HS-27A (cell line): ENCODE results near the gene CHRNB4.
"Not testable (repeated sequence)": the region's sequence is repeated elsewhere in the genome, so short reads cannot be mapped to it uniquely, and the experiment has no call there.

Experiments used
- DNase-seq: peaks from one replicate; pipeline ENCODE4 v3.0.0-alpha.2; 2012; ENCODE audit warnings: low read depth, missing footprints

CHRNB4 gene, protein sequence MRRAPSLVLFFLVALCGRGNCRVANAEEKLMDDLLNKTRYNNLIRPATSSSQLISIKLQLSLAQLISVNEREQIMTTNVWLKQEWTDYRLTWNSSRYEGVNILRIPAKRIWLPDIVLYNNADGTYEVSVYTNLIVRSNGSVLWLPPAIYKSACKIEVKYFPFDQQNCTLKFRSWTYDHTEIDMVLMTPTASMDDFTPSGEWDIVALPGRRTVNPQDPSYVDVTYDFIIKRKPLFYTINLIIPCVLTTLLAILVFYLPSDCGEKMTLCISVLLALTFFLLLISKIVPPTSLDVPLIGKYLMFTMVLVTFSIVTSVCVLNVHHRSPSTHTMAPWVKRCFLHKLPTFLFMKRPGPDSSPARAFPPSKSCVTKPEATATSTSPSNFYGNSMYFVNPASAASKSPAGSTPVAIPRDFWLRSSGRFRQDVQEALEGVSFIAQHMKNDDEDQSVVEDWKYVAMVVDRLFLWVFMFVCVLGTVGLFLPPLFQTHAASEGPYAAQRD

DNA sequence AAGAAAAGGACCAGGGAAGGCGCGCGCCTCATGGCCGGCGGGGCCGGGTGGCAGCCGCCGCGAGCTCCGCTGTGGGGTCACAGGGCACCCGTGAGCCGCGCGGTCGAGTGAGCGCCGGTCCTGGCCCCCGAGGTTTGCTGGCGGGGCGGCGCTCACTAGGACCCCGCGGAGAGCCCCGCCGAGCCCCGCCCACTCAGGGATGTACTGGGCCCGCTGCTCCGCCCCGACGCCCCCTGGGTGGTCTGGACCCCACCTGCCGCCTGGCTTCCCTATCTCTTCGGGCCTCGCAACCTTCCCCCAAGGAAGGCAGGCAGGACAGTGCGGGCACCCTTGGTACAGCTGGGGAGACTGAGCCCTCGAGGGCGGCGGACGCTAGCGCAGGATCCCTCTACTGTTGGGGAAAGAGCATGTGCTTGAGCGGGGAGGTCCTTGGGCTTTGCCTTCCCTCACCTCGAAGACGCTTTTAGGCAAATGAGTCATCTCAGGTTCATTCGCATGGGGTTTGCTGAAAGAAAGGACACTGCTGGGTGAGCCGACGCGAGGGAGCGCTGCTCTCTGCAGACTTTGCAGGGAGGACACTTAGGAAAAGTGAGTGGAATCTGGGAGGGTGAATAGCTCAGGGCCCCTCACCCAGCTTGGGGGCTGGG, at the start of gene CHRNB4:
TSS of gene CHRNB4 (minus strand) at position 109 of the 647 bp plus-strand sequence. CDS start at position 32, 77 bp downstream.
- no peak for DNase-seq

DNA sequence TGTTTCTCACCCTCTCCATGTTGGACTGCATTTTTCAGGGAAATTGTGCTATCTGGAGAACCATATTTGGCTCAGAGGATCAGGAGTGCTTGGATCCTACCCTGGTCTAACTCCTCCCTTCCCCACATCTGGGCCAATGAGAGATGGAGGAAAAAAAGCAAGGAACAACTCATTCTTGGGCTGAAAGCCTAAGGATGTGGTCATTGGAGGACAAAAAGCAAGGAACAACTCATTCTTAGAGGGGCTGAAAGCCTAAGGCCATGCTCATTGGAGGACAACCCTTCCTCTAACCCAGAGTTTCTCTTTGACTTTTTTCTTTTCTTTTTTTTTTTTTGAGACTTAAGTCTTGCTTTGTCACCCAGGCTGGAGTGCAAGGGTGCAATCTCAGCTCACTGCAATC, 48.6 kb upstream of the CHRNB4 start:
- no peak for DNase-seq

DNA sequence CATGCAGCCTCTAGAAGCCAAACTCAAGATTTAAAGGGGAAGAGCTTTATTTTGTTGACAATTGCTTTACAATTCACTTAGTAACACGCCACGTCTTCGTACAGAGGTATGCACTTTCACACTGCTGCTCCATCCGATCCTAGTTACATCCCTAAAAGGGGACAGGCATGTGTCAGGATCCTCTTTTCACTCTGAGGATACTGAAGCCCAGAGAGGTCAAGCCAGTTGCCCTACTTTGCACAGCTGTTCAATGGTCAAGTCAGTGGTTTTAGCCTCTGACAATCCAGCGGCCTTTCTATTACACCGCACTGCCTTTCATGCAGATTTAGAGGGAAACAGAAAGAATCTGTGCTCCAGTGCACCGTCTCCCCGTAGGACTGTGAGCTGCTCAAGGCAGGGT, 44.9 kb upstream of the CHRNB4 start:
- no peak for DNase-seq

DNA sequence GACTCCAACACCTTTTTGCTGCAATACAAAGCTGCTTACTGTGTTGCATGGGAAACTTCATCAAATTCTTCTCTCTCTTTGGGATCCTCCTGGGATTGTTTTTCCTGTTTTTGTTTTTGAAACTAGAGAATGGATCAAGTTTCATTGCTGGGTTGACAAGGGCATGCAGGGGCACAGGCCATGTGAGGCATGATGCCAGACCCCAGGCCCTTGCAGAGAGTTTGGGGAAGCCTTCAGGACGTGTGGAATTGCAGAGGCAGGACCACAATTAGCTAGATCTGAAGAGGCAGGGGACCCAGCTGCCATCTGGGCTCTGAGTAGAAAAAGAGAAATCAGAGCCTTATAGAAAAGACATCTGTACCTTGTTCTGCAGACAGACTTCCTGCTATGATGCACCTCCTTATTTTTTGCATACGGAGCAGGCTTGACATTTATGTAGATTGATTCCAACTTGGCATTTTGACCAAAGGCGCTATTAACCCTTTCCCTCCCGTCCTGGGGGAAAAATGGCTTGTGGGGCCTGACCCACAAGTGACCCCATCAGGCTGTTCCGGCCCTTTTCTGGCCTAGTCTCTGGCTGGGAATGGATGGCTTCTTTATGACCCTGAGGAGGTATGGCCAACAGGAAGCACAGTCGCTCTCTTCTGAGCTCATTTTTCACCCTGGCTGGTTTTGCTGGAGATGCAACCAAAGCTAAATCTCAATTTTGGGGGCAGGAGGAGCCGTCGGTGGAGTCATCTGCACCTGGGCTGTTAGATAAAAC, 44.3 kb upstream of the CHRNB4 start:
- DNase-seq = no peak

DNA sequence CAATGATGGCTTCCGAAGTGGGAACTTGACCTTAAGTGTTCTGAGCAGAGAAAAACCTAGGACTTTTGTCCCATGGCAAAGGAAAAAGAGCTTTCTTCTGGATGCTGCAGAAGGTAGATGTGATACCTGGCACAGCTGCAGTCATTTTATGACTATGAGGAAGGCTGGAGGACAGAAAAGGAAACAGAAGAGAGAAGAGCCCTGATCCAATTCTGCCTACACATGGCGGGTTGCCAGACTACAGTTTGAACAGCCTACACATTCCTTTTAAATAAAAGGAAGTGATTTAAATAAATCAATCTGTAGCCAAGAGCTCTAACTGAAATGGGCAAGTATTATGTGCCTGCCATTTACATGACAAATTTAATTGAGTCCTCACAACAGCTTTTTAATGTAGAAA, 43.6 kb upstream of the CHRNB4 start:
- no peak for DNase-seq

DNA sequence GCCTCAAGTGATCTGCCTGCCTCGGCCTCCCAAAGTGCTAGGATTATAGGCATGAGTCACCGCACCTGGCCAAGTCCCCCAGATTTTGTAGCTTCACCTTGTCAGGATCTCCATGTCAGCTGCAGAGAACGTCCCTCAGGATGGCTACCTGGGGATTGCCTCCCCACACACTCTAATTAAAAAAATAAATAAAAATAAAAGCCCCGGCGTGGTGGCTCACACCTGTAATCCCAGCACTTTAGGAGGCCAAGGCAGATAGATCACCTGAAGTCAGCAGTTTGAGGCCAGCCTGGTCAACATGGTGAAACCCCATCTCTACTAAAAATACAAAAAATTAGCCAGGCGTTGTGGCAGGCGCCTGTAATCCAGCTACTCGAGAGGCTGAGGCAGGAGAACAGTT, 42.6 kb upstream of the CHRNB4 start:
- not testable (repeated sequence) for DNase-seq

DNA sequence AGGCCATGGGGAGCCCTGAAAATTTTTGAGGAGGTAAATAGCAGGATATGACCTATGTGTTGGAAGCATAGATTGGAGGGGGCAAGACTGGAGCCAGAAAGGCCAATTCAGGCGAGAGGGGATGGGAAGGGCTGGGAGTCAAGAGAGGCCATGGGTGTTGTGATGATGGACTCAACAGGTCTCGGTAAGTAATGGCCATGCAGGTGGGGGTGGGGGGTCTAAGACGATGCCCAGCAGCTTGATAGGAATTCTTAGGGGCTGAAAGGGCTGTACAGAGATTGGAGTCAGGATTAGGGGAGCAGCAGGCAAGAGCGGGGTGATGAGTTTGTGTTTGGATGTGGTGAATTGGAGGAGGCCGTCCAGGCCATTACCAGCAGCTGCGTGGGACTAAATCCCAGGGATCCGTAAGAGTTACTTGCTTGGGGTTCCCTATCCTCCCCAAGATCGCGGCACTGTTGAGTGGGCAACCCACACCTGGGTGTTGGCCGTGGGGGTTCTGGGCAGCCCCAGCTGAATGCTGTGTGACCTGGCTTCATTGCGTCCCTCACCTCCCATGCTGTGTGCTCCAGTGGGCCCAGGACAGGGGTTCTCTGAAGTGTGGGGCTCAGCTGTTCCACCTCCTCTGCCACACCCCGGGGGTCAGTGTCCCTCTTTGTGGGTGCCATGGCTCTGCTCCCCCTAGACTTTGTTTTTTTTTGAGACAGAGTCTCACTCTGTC, 41.8 kb upstream of the CHRNB4 start:
- DNase-seq = no peak

DNA sequence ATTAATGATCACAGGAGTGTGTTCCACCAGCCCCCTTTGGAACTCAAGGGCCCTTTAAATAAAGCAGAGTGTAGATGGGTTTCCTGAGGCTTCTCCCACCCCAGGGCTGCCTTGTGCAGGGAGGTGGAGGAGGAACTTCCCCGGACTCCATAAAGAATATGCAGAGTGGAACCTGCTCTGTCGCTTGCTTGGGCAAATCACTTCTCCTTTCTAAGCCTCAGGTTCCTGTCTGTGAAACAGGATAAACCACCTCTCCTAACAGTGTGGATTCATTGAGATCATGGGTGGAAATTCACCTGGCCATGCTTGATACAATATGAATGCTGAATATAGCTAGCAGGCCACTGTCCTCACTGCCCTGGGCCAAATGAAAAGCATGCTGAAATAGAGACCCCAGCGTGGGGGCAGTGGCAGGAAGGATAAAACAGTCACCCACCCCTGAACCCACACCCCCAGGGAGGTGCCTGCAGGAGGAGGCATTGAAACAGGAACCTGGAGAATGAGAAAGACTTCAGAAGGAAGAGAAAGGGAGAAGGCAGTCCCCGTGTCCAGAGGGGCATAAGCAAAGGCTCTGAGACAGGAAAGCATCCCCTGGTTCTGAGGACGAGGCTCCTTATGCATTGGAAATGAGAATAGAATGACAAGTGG, 41.1 kb upstream of the CHRNB4 start:
- DNase-seq = no peak

DNA sequence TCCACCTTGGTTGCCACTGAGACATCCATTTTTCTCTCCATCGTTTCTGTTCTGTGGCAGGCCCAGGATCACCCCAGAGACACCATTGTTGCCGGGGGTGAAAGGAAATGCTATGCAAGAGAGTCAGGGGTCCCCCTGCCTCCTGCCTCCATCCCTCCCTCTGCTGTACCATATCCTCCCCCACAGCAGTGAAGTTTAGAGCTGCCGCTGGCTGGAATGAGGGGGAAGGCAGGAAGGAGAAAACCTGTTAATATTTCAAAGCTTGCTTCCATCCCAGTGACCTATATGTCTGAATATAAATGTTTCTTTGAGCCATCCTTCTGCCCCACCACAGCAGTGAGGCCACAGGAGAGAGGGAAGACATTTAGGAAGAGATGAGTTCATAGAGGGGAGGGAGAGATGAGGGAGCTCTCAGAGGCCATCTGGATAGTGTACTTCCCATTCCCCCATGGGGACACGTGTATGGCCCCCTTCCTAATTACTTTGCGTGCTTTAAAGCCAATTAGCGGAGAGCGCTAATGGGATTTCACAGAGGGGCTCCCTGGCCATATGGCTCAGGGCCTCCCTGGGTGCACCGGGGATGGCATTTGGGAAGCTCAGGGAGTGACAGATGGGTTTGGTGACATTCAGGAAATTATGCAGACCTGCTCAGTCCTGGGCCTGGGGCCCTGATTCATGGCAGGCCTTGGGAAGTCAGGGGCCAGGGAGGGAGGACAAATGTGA, 40.4 kb upstream of the CHRNB4 start:
- DNase-seq = no peak

DNA sequence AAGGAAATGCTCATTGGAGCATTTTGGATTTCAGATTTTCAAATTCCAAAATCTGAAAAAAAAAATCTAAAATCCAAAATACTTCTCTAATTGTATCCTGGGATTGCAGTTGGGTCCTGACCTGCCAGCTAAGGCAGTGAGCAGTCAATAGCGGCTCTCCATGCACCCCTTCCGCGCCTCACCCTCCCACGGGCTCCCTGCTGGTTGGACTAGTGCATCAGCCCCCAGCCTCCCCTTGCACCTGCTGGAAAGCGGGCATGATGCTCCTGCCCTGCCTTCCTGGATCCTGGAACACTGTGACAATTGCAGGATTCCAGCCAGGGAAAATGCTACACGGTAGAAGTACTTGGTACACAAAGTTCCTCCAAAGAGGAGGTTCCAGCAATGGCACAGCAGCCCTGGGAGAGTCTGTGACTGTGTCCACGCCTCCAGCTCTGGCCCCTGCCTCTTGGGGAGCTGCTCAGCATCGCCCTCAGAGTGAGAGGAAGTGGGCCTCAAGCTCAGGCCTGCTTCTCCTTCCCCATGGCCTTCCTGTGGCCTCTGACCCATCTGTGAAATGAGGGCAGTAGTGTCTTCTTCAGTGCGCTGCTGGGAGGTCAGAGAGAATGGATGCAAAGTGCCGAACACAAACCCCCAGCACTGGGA, 39.5 kb upstream of the CHRNB4 start:
- no peak for DNase-seq

DNA sequence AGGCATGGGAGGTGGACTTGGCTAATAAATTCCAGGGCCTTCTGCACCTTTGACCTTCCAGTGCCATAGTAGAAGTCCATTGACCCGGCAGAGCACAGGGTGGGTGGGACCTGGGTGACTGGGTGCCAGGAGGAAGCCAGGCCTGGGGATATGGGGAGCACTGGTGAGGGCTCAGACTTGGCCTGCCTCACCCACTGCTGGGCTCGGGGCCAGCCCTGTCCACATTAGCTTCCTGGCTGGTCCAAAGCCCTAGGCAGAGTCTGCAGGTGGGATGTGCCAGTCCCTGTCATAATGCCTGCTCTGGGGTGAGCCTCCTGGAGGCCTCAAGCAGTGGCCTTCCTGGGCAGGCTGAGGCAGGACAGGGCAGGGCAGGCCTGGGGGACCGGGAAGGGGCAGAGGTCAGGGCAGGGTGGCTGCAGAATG, 38.1 kb upstream of the CHRNB4 start:
- DNase-seq = no peak

DNA sequence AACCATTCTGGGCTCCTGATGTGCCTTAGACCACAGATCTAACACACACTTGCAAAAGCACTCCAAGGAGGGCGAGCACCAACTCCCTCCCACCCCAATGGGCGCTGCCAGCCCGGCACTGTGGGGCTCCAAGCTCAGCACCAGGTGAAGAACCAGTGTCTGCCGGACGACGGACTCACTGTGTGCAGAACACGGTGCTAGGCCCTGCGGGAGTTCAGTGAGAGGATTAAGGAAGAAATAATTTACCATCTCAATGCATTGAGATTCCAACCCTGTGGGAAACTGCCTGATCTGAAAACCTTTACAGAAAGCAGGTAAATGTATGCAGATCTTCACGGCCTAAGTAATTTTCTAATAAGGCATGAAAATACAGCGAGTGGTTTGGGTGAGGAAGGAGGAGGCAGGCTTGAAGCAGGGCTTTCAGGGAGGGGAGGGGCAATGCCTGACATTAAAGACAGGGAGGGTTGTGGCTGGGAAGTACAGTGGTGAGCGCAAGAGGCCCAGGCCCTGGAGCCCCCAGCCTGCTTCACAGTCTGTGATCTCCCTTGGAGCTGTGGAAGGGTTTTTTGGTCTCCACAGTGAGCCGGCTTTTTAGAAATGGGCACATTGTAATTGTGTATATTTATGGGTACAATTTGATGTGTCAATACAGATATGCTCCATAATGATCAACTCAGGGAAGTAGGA, 35.6 kb upstream of the CHRNB4 start:
- DNase-seq = no peak

DNA sequence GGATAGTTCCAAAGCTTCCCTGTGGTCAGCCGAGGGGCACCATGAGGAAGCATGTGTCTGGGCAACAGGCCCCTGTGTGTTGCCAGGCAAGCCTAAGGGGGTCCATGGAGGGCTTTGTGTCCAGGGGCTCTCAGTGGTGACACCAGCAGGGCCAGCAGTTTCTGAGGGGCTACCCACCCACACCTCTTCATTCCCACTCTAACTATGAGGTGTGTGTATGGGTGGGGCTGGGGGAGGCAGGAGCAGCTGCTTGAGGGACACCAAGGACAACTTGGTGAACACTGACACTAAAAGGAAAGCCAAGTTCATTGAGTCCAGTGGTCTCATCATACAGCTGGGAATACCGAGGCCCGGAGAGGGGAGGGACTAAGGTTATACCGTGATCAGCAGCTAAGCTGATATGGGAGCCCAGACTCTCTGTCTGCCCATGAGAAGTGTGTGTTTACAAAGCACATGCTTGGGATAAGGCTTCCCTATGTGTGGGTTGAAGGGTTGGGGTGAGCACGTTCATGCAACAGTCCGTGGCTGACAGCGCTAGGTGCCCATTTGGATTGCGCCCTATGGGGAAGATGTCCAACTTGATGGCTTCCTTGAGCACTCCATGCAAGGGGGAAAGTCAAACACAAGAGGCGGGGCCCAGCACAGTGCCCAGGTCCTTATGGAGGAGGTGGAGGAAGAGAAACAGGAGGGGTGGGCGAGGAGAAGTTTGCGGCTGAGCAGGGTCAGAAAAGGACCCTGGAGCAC, 34.8 kb upstream of the CHRNB4 start:
- DNase-seq = no peak

DNA sequence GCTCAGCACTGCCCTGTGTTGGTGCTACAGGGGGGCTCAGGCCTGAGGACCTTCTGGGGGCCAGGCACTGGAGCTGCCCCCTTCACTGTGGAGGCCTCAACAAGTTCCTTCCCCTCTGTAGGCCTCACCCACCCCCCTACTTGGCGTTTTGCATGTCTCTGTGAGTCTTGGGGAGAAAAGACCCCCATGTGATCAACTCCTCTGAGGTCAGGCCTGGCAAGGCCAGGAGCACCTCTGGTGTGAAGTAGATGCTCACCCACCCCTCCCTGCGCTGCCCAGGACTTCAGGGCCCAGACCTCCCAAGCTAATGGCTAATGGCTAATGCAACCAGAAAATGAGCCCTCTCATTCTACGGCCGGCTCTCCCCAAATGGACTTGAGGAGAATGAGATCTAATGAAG, 34.2 kb upstream of the CHRNB4 start:
- no peak for DNase-seq

DNA sequence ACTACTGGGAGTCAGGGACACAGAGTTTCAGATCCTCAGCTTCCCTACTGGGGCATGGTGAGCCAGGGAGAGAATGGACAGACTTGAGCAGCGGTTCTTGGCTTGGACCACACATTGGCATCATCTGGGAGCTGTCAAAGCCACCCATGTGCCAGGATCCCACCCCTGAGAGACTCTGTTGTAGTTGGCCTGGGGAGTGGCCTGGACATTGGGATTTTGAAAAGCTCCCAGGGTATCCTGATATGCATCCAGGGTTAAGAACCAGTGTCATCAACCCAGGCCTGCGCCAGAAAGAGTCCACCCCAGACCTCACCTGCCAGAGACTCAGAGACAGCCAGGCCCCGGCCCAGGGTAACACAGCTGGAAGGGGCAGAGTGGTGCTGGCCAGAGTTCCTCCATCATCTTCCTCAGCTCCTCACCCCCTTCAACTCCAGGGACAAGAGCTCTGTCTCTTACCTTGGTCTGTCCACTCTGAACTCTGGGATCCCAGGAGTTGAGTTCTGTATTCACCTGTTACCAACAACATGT, 33.0 kb upstream of the CHRNB4 start:
- no peak for DNase-seq

DNA sequence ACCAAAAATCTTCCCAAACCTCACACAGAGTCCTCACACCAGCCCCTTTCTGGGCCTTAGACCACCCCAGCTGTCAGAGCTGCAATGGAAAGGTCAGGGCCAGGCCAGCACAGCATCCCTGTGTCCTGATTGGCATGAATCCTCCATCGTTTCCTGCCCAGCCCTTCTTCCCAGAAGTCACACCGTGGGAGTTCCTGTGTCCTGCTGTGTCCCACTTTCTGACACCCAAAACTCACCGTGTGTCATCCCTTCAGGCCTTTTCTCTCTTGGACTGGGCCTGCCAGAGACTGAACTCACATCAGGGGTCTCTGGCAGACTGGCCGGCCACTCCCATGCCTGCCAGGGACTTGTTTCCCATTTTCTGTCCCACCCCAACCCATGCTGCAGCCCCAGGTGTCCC, 32.5 kb upstream of the CHRNB4 start:
- no peak for DNase-seq

DNA sequence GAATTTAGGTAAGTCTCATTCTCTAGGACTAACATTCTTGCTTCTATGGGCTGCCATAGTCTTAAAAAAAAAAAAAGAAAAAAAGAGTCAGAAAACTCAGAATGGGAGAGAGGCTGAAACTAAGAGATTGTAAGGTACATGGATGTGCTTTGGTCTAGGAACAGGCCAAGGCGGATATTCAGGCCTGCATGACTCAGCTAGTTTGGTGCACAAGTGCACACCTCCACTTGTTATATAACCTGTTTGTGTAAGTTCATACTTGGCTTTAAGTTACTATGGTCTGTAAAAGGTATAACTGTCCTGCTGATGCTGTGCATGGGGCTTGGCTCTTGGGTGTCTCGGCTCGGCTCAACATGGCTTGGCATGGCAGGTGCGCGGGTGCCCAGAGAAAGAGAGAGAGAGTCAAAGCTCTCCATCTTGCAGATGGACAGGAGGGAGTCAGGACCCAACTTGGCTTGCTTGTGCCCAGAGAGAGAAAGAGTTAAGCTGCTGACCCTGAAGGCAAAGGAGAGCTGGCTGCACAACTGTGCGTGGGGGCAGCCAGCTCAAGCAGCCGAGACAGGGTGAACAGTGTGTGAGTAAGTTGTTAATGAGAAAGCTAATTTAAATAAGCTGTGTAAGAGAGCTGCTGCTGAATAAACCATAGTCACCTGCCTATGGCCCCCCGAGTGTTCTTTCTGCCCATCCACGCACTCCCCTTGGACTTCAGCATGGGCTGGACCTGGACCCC, 31.4 kb upstream of the CHRNB4 start:
- DNase-seq = no peak

DNA sequence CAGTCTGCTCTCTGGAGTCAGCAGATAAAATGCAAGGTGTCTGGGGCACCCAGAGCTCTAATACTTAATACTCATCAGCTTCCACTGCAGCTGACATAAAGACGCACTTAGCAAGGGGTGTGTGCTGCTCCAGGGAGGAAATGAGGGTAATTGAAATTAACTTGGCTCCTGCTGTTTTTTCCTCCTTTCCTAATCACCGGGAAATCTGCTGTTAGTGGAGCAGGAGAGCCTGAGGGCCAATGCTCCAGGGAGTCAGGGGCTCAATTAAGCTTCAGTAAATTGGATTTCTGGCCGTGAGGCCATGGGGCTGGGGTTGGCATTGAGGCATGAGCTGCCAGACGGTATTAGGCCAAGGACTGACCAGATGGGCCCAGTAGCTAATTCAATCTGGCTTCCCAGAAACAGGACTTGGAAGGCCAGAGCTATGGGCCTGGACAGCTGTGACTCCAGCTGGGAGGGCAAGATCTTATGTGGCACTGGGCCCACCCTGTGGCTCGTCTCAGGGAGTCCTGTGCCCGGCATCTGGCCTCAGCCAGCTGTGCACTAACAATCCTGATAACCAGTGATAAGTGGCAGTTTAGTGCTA, 30.7 kb upstream of the CHRNB4 start:
- DNase-seq = no peak
